Measurements from ENCODE around the gene F10.
"Not testable (repeated sequence)": the region's sequence is repeated elsewhere in the genome, so short reads cannot be mapped to it uniquely, and the experiment has no call there.

F10 gene

DNA sequence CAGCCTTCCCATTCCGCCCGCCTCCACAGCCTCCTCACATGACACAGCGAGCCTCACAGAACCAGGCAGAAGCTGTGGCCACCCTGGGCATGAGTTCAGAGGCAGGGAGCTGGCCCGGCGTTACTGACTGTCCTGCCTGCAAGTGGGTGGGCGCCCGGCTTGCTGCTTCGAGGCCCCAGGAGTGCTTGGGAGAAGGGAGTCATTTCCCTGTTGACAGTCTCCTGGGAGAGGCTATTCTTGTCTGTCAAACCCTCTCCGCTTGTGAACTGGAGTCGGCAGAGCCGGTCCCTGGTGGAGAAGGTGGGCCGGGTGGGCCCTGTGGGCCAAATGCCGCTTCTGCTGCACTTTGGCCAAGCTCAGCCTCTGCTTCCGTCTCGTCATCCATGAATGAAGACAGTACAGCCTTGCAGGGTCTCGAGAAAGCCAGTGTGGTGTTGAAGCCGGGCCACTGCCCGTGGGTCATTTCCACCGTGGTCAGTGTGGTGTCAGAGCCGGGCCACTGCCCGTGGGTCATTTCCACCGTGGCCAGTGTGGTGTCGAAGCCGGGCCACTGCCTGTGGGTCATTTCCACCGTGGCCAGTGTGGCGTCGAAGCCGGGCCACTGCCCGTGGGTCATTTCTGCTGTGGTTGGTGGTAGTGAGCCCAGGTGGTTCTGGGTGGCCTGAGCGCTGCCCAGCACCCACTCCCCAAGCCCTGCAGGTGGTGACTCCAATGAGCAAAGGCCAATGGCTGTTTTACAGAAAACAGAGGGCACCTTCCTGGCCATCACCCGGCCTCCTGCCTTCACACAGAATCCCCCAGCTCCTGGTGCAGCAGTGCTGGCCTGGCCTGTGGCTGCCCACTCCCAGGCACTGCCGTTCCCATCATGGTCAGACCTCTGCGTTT lies 30.5 kb upstream of the F10 start:
- Histone ChIP-seq H3K9ac (ENCODE audit: low read depth, low read length) (no peak overlapping the region), H3K4me1 (ENCODE audit: insufficient read depth, low read length) (no peaks in the 10 kb centered on the region), H3K9me3 (ENCODE audit: control insufficient read depth, insufficient read depth, low read length) (no peaks in the 10 kb centered on the region), H3K36me3 (ENCODE audit: insufficient read depth, low read length) (no peaks in the 10 kb centered on the region)

DNA sequence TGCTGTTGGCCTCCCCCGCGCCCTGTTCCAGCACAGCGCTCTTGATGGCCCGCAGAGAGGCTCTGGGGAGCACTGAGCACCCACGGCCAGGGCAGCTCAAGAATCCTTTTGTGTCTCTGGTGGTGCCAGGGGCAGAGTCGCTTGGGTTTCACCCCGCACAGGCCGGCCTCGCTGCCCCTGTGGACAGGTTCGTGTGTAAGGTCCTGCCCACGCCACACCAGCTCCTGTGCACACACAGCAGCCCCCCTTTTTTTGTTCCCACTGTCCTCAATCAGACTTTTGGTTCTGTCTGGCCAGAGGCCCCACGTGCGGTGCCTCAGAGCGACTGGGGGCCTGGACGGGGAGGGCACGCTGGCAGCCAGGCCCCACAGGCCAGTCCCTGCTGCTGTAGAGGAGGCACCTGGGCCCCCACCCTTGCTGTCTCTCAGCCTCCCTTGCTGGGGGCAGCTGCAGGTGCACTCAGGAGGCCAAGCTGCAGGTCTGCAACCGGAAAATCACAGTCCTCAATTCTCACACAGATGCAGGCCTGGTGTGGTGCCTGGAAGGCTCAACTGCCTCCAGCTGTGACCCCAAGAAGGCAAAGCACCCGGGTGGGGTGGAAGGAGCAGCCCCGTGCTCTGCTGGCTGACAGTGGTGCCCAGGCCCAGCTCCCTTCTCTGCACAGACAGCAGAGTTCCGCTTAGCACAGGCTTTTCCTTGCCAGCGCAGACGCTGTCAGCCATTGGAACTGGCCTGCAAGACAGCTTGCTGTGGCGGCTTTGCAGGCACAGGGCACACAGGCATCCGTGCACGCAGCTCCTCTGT lies 29.6 kb upstream of the F10 start:
- Histone ChIP-seq H3K9ac (ENCODE audit: low read depth, low read length) (no peak overlapping the region), H3K36me3 (ENCODE audit: insufficient read depth, low read length) (no peaks in the 10 kb centered on the region), H3K9me3 (ENCODE audit: control insufficient read depth, insufficient read depth, low read length) (no peaks in the 10 kb centered on the region), H3K4me1 (ENCODE audit: insufficient read depth, low read length) (no peaks in the 10 kb centered on the region)

DNA sequence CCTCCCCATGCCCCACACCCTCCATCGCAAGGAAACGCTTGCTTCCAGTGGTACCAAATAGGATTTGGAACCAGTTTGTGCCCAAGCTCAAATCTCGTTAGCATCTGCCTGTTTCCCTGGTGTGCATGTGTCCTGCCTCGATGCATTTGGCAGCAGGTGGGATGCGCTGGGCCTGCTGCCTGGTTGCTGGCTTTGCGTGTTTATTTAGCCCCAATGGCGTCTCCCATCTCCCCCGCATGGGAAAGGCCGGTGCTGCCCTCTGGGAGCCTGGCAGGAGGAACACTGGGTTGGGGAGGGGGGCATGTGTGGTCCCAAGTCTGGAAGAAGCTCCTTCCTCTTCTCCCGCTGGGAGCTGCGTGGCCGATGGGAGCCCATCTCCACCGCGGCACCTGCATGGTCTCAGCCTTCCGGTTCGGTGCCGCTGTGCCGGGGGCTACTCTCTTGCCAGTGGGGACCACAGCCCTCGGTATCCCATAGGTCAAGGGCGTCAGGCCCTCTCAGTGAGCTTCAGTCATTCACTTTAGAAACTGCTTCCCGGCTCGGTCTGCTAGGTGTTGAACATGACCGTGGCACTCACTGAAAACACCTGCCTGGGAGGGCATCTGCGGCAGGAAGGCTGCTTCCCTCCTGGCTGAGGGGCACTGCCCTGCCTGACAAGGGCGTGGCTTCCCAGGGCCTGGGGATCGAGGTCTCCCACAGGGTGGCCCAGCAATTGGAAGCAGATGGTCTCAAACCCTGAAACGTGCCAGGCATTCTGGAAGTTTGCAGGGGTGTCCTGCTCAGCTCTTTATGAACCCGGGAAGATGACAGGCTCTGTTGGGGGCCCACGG lies 28.8 kb upstream of the F10 start:
- H3K4me1 ChIP-seq (ENCODE audit: insufficient read depth, low read length), result no peaks in the 10 kb centered on the region
- no peak overlapping the region for H3K9ac ChIP-seq (ENCODE audit: low read depth, low read length)
- no peaks in the 10 kb centered on the region for H3K9me3 ChIP-seq (ENCODE audit: control insufficient read depth, insufficient read depth, low read length)
- no peaks in the 10 kb centered on the region for H3K36me3 ChIP-seq (ENCODE audit: insufficient read depth, low read length)

DNA sequence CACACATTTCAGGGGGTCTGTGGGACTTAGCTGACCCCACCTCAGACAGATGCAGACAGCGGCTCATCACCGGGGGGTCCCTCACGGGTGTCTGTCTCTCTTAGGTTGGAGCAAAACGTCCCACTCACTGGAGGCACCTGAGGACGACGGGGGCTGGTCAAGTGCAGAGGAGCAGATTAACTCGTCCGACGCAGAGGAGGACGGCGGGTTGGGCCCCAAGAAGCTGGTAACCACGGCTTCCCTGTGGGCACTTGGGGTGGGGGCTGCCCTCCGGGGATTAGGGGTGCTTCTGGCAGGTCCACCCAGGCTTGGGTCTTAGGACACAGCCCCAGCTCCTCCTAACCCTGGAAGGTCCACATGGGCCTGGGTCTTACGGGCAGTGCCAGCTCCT lies 28.2 kb upstream of the F10 start:
- no peaks in the 10 kb centered on the region for H3K9me3 ChIP-seq (ENCODE audit: control insufficient read depth, insufficient read depth, low read length)
- no peaks in the 10 kb centered on the region for H3K36me3 ChIP-seq (ENCODE audit: insufficient read depth, low read length)
- no peak overlapping the region for H3K9ac ChIP-seq (ENCODE audit: low read depth, low read length)
- no peaks in the 10 kb centered on the region for H3K4me1 ChIP-seq (ENCODE audit: insufficient read depth, low read length)

DNA sequence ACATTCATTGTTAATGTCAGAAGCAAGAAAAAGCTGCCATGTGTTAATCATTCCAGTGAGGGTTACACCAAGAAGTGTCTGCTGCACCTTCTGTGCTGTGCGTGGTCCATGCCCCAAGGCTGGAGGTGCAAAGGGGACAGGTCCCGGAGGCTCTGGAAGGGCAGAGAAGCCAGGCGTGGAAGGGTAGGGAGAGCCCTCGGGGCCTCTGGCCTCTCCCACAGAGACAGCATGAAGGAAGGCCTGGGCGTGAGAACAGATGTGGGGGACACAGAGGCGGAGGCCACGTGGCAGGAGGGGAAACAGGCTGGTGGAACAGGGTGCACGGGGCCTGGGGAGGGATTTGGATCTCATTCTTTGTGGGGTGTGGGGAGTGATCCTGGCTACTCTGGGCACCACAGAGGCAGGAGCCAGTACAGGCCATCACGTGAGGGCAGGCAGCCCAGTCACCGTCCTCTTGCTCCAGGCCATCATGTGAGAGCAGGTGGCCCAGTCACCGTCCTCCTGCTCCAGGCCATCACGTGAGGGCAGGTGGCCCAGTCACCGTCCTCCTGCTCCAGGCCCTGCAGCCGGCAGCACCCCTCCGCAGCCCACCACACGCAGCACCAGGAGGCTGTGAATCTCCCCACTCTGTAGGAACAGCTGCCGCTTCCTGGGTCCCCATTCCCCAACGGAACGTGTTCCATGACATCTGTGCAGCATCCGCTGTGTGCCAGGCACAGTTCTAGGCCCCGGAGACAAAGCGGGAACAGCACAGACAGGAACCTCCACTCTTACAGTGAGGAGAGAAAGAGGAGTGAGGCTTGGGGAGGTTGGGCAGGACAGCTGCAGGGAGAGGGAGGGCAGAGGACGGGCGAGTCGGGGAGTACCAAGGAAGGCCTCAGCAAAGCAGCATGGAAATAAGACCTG lies 27.2 kb upstream of the F10 start:
- Histone ChIP-seq H3K36me3 (ENCODE audit: insufficient read depth, low read length) (no peaks in the 10 kb centered on the region), H3K4me1 (ENCODE audit: insufficient read depth, low read length) (no peaks in the 10 kb centered on the region), H3K9me3 (ENCODE audit: control insufficient read depth, insufficient read depth, low read length) (no peaks in the 10 kb centered on the region), H3K9ac (ENCODE audit: low read depth, low read length) (no peak overlapping the region)

DNA sequence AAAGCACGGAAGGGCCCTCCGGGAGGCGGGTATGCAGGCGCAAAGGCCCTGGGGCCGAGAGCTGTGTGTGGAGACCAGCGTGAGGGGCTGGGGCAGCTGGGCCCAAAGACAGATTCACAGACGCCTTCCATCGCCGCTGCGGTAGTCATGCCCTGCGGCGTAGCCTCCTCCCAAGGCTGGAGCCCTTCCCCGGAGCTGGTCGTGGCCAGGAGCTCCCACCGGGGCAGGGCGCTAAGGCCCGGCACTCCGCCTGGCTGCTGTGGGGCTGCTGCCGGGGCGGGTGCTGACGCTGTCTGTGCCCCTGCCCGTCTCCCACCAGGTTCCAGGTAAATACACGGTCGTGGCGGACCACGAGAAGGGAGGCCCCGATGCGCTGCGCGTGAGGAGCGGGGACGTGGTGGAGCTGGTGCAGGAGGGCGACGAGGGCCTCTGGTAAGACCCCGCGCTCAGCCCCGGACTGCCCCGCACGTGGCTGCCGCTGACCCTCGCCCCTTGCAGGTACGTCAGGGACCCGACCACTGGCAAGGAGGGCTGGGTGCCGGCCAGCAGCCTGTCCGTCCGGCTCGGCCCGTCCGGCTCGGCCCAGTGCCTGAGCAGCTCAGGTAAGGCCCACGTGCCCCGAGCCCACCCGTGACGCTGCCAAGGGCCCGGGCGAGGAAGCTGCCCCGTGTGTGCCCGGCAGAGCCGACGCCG lies 26.4 kb upstream of the F10 start:
- H3K9ac ChIP-seq (ENCODE audit: low read depth, low read length), result no peak overlapping the region
- H3K4me1 ChIP-seq (ENCODE audit: insufficient read depth, low read length), result no peaks in the 10 kb centered on the region
- no peaks in the 10 kb centered on the region for H3K36me3 ChIP-seq (ENCODE audit: insufficient read depth, low read length)
- H3K9me3 ChIP-seq (ENCODE audit: control insufficient read depth, insufficient read depth, low read length), result no peaks in the 10 kb centered on the region

DNA sequence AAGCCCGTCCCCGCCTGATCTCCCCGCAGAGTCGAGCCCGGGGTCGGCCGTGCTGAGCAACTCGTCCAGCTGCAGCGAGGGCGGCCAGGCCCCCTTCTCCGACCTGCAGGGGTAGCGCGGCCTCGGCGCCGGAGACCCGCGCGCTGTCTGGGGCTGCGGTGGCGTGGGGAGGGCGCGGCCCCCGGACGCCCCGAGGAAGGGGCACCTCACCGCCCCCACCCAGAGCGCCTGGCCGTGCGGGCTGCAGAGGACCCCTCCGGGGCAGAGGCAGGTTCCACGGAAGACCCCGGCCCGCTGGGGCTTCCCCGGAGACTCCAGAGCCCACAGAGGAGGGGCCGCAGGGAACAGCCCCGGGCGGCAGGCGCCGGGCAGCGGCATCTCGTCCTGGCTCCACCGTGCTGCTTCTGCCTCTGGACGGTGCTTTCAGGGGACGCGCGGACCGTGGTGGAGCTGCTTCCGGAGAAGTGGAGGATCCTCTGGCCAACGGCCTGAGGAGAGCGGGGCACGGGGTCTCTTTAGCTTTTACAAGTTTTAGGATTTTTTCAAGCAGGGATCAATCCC lies 25.8 kb upstream of the F10 start:
- no peaks in the 10 kb centered on the region for H3K36me3 ChIP-seq (ENCODE audit: insufficient read depth, low read length)
- no peak overlapping the region for H3K9ac ChIP-seq (ENCODE audit: low read depth, low read length)
- H3K9me3 ChIP-seq (ENCODE audit: control insufficient read depth, insufficient read depth, low read length), result no peaks in the 10 kb centered on the region
- no peaks in the 10 kb centered on the region for H3K4me1 ChIP-seq (ENCODE audit: insufficient read depth, low read length)

DNA sequence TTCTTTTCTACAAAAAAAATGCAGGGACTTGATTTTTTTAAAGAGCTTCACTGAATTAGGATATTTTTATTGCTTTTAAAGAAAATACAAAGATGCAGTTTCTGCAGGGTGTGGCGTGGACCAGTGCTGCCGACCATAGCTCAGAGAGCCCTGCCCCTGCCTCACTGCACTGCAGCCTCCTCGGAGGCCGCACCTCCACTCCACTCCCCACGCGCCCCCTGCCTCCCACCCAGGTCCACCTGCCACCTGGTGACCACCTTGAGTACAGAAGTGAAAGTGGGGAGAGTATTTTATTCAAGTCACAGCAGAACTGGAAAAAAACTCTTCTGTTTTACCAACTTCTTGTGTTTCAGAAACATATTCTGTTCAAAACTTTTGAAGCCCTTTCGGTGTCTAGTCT lies 24.9 kb upstream of the F10 start:
- no peaks in the 10 kb centered on the region for H3K9me3 ChIP-seq (ENCODE audit: control insufficient read depth, insufficient read depth, low read length)
- no peaks in the 10 kb centered on the region for H3K36me3 ChIP-seq (ENCODE audit: insufficient read depth, low read length)
- no peak overlapping the region for H3K9ac ChIP-seq (ENCODE audit: low read depth, low read length)
- H3K4me1 ChIP-seq (ENCODE audit: insufficient read depth, low read length), result no peaks in the 10 kb centered on the region

DNA sequence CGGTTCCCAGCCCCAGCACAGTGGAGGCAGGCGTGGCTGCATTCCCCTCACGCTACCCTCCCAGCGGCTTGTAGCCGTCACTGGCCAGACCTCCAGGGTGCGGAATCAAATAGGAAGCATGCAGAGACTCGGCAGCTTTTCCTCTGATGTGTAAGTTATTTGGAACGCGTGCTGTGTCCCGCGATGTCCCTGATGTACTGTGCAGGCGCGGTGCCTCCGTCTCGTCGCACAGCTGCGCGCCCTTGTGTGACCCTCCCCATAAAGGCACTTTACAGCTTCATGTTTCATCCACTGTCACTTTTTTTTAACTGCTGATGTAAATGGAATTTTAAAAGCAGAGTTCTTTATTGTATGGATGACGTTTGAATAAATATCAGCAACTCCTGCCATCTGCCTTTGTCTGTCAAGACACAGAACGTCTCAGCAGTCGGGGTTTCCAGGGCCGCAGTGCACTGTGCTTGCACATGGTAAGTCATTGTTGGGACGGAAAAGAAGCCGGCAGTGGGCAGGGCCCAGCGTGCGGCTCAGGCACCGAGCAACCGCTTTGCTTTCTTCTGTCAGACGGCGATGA lies 24.4 kb upstream of the F10 start:
- Histone ChIP-seq H3K9me3 (ENCODE audit: control insufficient read depth, insufficient read depth, low read length) (no peaks in the 10 kb centered on the region), H3K4me1 (ENCODE audit: insufficient read depth, low read length) (no peaks in the 10 kb centered on the region), H3K9ac (ENCODE audit: low read depth, low read length) (no peak overlapping the region), H3K36me3 (ENCODE audit: insufficient read depth, low read length) (no peaks in the 10 kb centered on the region)

DNA sequence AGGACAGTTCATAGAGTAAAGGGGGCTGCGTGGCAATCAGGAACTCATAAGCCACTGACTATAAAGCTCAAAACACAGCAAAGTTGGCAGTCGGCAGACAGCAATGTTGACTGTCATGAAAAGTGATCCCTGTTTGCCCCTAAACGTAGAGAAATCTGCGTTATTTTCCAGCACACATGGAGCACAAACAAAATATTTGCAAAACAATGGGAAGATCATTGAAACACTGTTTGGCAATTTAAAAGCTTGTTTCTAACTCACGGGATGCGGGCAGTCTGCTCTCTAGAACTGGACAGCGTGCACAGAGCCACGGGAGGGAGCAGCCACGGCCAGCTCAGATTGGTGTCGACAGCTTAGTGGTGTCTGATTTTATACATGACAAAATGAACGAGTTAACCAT lies 23.5 kb upstream of the F10 start:
- H3K36me3 ChIP-seq (ENCODE audit: insufficient read depth, low read length), result no peaks in the 10 kb centered on the region
- no peaks in the 10 kb centered on the region for H3K4me1 ChIP-seq (ENCODE audit: insufficient read depth, low read length)
- no peak overlapping the region for H3K9ac ChIP-seq (ENCODE audit: low read depth, low read length)
- no peaks in the 10 kb centered on the region for H3K9me3 ChIP-seq (ENCODE audit: control insufficient read depth, insufficient read depth, low read length)

DNA sequence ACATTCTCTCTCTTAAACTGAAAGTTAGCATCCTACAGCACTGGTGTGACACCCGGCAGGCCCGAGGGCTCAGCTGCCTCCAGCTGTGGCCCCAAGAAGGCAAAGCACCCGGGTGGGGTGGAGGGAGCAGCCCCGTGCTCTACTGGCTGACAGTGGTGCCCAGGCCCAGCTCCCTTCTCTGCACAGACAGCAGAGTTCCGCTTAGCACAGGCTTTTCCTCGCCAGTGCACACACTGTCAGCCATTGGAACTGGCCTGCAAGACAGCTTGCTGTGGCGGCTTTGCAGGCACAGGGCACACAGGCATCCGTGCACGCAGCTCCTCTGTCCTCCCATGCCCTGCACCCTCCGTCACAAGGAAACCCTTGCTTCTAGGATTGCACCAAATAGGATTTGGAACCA lies 20.3 kb upstream of the F10 start:
- not testable (repeated sequence) for H3K9me3 ChIP-seq (ENCODE audit: control insufficient read depth, insufficient read depth, low read length); H3K9ac ChIP-seq (ENCODE audit: low read depth, low read length); H3K36me3 ChIP-seq (ENCODE audit: insufficient read depth, low read length)
- peaks cover 11% of the 10 kb centered on the region; the same call in 1 of the 2 replicates for H3K4me1 ChIP-seq (ENCODE audit: insufficient read depth, low read length)

DNA sequence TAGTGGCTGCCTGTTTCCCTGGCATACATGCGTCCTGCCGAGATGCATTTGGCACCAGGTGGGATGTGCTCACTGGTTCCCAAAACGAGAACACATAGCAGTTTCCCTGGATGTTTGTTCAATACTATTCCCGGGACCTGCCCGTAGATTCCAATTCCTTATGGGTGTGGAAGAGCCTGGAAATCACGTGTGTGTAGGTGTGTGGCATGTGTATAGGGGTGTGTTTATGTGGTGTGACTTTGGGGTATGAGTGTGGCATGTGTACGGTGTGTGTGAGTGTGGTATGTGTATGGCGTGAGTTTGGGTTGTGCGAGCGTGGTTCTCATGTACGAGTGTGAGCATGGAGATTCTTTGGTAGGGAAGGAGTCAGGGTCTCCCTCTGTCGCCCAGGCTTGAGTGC lies 19.9 kb upstream of the F10 start:
- H3K4me1 ChIP-seq (ENCODE audit: insufficient read depth, low read length), result peaks cover 11% of the 10 kb centered on the region; the same call in 1 of the 2 replicates
- no peaks in the 10 kb centered on the region for H3K36me3 ChIP-seq (ENCODE audit: insufficient read depth, low read length)
- no peak overlapping the region for H3K9ac ChIP-seq (ENCODE audit: low read depth, low read length)
- H3K9me3 ChIP-seq (ENCODE audit: control insufficient read depth, insufficient read depth, low read length), result no peaks in the 10 kb centered on the region

DNA sequence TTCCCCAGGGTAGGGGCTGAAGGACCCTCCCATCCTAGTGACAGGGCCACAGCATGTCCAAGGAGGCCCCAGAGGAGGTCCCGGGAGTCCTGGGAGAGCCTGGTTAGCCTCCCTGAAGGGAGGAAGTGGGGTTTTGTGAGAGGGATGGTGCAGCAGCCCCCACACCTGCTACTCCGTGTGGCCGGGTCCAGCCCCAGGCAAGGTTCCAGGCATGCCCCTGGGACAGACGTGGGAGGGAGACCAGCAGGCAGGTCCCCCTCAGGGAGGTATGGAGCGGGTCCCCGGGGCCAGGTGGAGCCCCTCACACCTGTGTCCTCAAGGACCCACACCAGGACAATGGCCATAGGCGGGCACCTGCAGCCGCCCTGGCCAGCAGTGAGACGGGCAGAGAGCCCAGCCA lies 19.0 kb upstream of the F10 start:
- Histone ChIP-seq H3K9me3 (ENCODE audit: control insufficient read depth, insufficient read depth, low read length) (no peaks in the 10 kb centered on the region), H3K36me3 (ENCODE audit: insufficient read depth, low read length) (no peaks in the 10 kb centered on the region), H3K4me1 (ENCODE audit: insufficient read depth, low read length) (peaks cover 11% of the 10 kb centered on the region; the same call in 1 of the 2 replicates), H3K9ac (ENCODE audit: low read depth, low read length) (no peak overlapping the region)

Measured in ES-I3 (cell line).